CD4-positive, alpha-beta T cell treated with Interleukin-15 for 1 hour (primary cell): ENCODE measurements around the gene VPS39.
"Not testable (repeated sequence)": the region's sequence is repeated elsewhere in the genome, so short reads cannot be mapped to it uniquely, and the experiment has no call there.

Experiments used
- DNase-seq: peaks from one replicate; pipeline ENCODE4 v3.0.0-alpha.2; 2020

Gene VPS39

GRCh38 chr15:42207674-42208579 is at the start of gene VPS39:
Gene VPS39, minus strand, starts transcription at chr15:42208304. Its CDS starts 151 bp downstream, at chr15:42208153.
- peak; percentile 86 for DNase-seq

GRCh38 chr15:42253300-42253699 is 45.2 kb upstream of the VPS39 start:
- DNase-seq: no peak

GRCh38 chr15:42240823-42241222 is 32.7 kb upstream of the VPS39 start:
- DNase-seq: no peak

- no peak for DNase-seq
Measured at GRCh38 chr15:42239528-42240182, 31.6 kb upstream of the VPS39 start.

- DNase-seq: no peak
Measured at GRCh38 chr15:42233107-42233506, 25.0 kb upstream of the VPS39 start.

GRCh38 chr15:42232606-42233005 is 24.5 kb upstream of the VPS39 start:
- no peak for DNase-seq

GRCh38 chr15:42231088-42231487 is 23.0 kb upstream of the VPS39 start:
- no peak for DNase-seq

GRCh38 chr15:42228981-42229380 is 20.9 kb upstream of the VPS39 start:
- not testable (repeated sequence) for DNase-seq

- no peak for DNase-seq
Measured at GRCh38 chr15:42228036-42228435, 19.9 kb upstream of the VPS39 start.

- no peak for DNase-seq
Measured at GRCh38 chr15:42226648-42227047, 18.5 kb upstream of the VPS39 start.

- no peak for DNase-seq
Measured at GRCh38 chr15:42220216-42220615, 12.1 kb upstream of the VPS39 start.

- DNase-seq: no peak
Measured at GRCh38 chr15:42218953-42219592, 11.0 kb upstream of the VPS39 start.

GRCh38 chr15:42217568-42217967 is 9.5 kb upstream of the VPS39 start:
- DNase-seq: no peak

GRCh38 chr15:42215913-42216829 is 8.1 kb upstream of the VPS39 start:
- no peak for DNase-seq

GRCh38 chr15:42214600-42214999 is 6.5 kb upstream of the VPS39 start:
- no peak for DNase-seq

GRCh38 chr15:42213511-42213910 is 5.4 kb upstream of the VPS39 start:
- DNase-seq: no peak

GRCh38 chr15:42210696-42211095 is 2.6 kb upstream of the VPS39 start:
- no peak for DNase-seq

- DNase-seq: no peak
Measured at GRCh38 chr15:42206406-42206805, 1.7 kb downstream of the VPS39 start.

- no peak for DNase-seq
Measured at GRCh38 chr15:42203891-42204290, 4.2 kb downstream of the VPS39 start.

- no peak for DNase-seq
Measured at GRCh38 chr15:42202653-42203052, 5.5 kb downstream of the VPS39 start.

GRCh38 chr15:42201801-42202200 is 6.3 kb downstream of the VPS39 start:
- DNase-seq: no peak

GRCh38 chr15:42199126-42199525 is 9.0 kb downstream of the VPS39 start:
- DNase-seq: no peak

- no peak for DNase-seq
Measured at GRCh38 chr15:42198516-42198915, 9.6 kb downstream of the VPS39 start.
